ENCODE data around the gene ZNF674. TPM values are rescaled to one million over a fixed set of nuclear protein-coding genes. Genes with fewer than 3 reads are reported as not detected.

The ZNF674 gene
- total and polyA plus RNA-seq, 9 of the 15 experiments (the other 6 are each of a cell fraction or from before 2014, with no cell fraction given): 1.2 to 4.7 (median 2.6) TPM

DNA sequence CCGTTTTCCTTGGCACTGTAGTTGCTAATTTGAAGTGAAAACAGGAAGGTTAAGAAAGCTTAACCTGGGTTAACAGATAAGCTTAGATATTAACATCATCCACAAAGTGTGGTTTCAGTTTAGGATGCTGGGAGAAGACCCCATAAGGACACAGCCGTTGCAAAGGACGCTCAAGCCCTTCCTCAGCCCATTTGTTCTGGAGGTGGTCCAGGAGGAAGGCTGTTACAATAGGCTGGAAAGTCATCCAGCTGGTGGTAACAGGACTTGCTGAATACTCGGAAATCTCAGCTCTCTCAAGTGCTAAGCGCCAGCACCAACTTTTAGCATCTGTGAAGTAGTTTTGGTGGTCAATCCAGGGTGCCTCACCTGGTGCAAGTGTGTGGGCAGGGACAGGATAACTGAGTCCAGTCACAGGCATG, 42.5 kb upstream of the ZNF674 start:
- H3K27me3 ChIP-seq (ENCODE audit: control insufficient read depth in 2 of 2, insufficient read depth in 2 of 2, low read length in 2 of 2): no peaks in the 10 kb centered on the region
- no peaks in the 10 kb centered on the region for H3K9me3 ChIP-seq (replicated peaks; ENCODE audit: control insufficient read depth, insufficient read depth, low read depth, low read length)
- ATAC-seq (no peak), DNase-seq (ENCODE audit: extremely low read depth in 1 of 4, low spot score in 3 of 4) (no peak), FAIRE-seq (no peak)
- no peaks in the 10 kb centered on the region for H3K36me3 ChIP-seq (ENCODE audit: control insufficient read depth, insufficient read depth, low read length)
- no peak overlapping the region for H3K27ac ChIP-seq (ENCODE audit: extremely low read depth, low read depth, low read length)
- H3K9me1 ChIP-seq (ENCODE audit: control insufficient read depth, insufficient read depth, low read length): no peaks in the 10 kb centered on the region
- no peak overlapping the region for H3K4me3 ChIP-seq
- no peaks in the 10 kb centered on the region for H4K20me1 ChIP-seq (replicated peaks; ENCODE audit: control insufficient read depth, insufficient read depth, low read length)
- no peak overlapping the region for H3K4me2 ChIP-seq (ENCODE audit: insufficient read depth, low read length)
- ChIA-PET CTCF (ENCODE audit: low intra/inter-chr PET ratio) (no interaction called here), POLR2A (interaction anchor here (1.7 kb wide), 1 partner anchor 12 kb away, joined by 5 read pairs; no protein-coding TSS in a partner anchor)
- no peaks in the 10 kb centered on the region; a peak in 1 of 5 replicates for H3K4me1 ChIP-seq (replicated peaks in 1 of 2; ENCODE audit: control insufficient read depth in 2 of 2, insufficient read depth in 2 of 2, low read length in 2 of 2)
- TF ChIP-seq ZBTB8A (IDR thresholded peaks at IDR 0.05; ENCODE audit: partially characterized antibody) (no peak), CHCHD3 (CRISPR knock-in tag; IDR thresholded peaks at IDR 0.05) (no peak), NCOA6 (IDR thresholded peaks at IDR 0.05) (no peak), RBM34 (IDR thresholded peaks at IDR 0.05; ENCODE audit: borderline replicate concordance, insufficient read depth, low read length) (no peak), U2AF2 (optimal IDR thresholded peaks at IDR 0.05; ENCODE audit: low read depth, low read length) (no peak), CREM (IDR thresholded peaks at IDR 0.05; ENCODE audit: low read depth) (no peak), BRCA1 (IDR thresholded peaks at IDR 0.05) (no peak), BRCA1 (CRISPR knock-in tag; IDR thresholded peaks at IDR 0.05) (no peak), ZNF277 (CRISPR knock-in tag; IDR thresholded peaks at IDR 0.05; ENCODE audit: borderline replicate concordance) (no peak), CBX8 (IDR thresholded peaks at IDR 0.05; ENCODE audit: borderline replicate concordance, extremely low read depth, low read depth, low read length, poor library complexity, severe bottlenecking) (no peak), NR1H2 (CRISPR knock-in tag; IDR thresholded peaks at IDR 0.05) (no peak), IFI16 (CRISPR knock-in tag; IDR thresholded peaks at IDR 0.05) (no peak), NFE2 (IDR thresholded peaks at IDR 0.05; ENCODE audit: low read depth) (no peak)
- TF ChIP-seq, protein P1, sequence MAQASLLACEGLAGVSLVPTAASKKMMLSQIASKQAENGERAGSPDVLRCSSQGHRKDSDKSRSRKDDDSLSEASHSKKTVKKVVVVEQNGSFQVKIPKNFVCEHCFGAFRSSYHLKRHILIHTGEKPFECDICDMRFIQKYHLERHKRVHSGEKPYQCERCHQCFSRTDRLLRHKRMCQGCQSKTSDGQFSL (CRISPR knock-in tag; IDR thresholded peaks at IDR 0.05): no peak
- TF ChIP-seq, protein P1 (tag; IDR thresholded peaks at IDR 0.05): no peak
- no peak overlapping the region for H2AFZ ChIP-seq (ENCODE audit: low read depth, low read length)
- intact Hi-C loops (cut with micrococcal nuclease): no loop called here
- H3K79me2 ChIP-seq (ENCODE audit: control insufficient read depth, insufficient read depth, low read length): no peaks in the 10 kb centered on the region
- in situ Hi-C loops (cut with MboI): no loop called here
- no peak overlapping the region for H3K9ac ChIP-seq (ENCODE audit: insufficient read depth in 1 of 2, low read depth in 2 of 2, low read length in 2 of 2)
- 1% methylated on average over 5 of the region's 5 CpGs for WGBS (ENCODE audit: insufficient coverage, low coverage, missing lambda C conversion rate)
- BruUV-seq (replicated peaks): no TSS peak

Measured in K562 (cell line).